Inflammatory macrophage treated with lipopolysaccharide for 4 hours (primary cell): ENCODE measurements around the gene MUSK.
"Not testable (repeated sequence)": the region's sequence is repeated elsewhere in the genome, so short reads cannot be mapped to it uniquely, and the experiment has no call there.

Experiments used
- DNase-seq: peaks from one replicate; pipeline ENCODE4 v3.0.0-alpha.2; 2020

The MUSK gene

DNA sequence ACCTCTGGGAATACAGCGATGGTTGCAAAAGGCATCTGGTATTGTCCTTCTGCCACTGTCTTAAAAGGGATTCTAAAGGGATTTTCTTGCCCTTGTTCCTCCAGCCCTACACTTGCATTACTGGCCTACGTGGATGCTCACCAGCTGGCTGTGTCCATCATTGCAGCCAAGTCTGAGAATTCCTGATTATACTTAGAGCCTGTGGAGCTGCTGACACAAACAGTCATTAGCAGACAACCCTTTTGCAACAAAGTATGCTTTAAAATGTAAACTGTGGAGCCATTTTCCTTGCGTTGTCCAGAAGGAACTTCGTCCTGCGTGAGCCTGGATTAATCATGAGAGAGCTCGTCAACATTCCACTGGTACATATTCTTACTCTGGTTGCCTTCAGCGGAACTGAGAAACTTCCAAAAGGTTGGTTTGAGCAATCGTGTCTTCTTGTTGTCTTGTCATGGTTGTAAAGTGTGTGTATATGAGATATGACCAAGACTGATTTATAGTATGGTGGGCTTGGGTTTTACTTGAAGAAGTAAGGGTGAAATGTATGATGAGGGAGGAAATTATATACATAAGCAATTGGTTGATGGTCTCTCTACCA is at the start of gene MUSK:
Gene MUSK, plus strand, starts transcription at position 222 of the 598 bp plus-strand sequence. Its CDS starts 114 bp downstream, at position 336.
- DNase-seq, result no peak

DNA sequence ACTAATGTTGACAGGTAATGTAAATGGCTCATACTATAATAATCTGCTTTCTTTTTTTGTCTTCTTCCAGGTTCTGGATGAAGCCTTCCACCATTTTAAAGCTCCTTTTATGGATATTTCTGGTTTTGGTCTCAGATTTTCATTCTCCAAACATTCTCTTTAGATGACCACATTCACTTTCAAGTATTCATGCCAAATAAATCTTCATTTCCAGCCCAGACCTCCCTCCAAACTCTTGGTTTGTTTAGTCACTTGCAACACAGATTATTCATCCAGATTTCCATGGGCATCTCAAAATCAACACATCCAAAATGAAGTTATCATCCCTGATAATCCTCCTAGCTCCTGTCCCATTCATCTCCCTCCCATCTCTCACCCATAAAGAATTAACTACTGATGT is 48.8 kb upstream of the MUSK start:
- DNase-seq, result no peak

DNA sequence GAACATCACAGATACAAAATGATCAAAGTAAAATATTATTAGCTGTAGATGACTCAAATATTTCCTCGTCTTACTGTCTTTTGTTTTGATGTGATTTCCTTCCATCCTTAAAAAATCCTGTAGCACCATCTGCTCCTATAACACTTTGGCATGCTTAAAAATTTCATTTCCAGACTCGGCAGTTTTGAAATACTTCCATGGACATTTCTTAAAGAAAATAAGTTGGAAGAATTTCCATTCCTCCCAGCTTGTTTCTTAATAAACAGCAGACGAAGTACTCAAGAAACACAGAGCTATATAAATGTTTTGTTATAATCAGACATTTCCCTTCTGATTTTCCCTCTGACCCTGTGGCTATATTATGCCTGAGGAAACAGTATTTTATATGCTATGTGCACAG is 47.9 kb upstream of the MUSK start:
- DNase-seq, result no peak

DNA sequence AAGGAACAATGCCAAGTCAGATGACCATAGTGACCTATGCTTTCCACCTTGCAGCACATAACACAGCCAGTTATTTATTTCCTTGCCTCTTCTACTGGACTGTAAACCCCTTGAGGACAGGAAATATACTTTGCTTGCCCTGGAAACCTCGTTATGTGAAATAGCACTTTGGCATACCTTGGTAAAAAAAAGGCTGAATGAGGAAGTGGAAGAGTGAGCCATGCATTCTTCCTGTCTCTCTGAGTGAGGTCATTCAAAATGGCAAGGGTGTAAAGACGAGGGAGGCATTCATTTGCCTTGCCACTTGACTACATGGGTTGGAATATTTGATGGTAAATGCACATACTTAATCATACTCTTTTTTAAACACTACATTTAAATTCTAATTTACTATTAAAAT is 46.2 kb upstream of the MUSK start:
- peak; percentile 47 for DNase-seq

DNA sequence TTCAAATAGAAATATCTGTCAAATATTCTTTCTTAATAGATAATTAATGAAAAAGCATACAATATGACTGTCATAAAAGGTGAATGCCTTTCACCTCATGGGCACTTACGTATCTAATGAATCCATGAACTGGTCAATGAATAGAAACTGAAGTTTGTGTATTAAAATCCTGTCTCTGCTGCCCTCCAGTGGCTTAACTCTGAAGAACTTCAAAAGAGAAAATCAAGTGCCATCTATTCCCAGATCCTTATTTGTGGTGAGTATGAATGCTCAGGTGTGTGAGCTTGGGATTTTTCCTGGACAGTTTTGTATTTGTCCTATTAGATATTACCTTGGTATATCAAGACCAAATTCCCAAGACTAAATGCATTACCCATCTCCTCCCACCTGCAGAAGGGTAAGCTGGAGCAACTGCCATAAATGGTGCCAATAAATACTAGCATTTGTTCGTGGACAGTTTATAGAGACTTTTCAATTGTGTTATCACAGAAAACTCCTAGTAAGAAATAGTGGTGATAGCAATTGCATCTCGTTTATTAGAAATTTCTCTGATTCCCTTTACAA is 45.0 kb upstream of the MUSK start:
- DNase-seq, result peak; percentile 65

DNA sequence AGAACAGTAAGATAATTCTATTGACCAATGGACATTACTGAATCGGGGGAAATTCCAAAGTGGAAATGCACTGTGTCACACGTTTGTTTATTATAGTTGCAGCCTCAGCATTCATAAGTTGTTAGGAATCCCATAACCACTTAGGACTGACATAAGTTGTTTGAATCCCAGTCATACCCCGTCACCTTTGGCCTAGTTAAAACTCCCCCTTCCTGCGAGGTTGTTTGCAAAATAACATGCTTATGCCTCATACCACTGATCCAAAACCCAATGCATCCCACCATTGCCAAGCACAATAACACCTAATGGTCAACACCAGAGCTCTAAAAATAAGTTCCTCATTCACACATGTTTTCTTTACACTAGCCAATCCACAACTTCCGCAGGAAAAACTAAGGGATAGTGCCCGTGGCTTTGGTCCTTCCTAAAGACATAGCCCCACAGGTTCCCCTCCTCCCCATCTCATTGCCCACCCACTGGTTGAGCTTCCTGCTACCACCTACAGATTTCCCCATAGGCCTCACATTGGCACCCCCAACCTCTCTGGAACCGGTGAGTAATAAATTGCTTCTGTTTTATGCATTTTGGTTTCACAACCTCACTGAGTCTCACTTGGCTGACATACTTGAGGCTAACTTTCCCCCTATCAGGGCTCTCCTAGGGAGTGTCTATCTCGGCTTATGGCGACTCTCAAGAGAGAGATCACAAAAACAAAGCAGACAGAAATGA is 42.3 kb upstream of the MUSK start:
- peak; percentile 41 for DNase-seq

DNA sequence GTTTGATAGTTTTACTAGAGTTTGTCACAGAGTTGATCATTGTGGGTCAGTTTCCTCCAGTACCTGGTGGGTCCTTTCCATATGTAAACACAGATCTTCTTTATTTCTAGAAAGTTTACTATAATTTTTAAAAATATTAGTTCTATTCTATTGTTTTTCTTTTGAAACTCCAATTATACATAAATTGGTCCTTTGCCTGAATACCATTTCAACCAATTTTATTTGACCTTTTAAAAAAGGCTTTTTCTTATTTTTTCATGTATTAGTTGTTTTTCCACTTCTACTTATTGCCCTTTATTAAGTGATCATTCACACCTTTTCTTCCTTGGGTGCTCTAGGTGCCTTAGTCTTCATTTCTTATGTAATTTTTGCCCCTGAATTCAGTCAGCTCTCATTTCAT is 33.0 kb upstream of the MUSK start:
- no peak for DNase-seq

DNA sequence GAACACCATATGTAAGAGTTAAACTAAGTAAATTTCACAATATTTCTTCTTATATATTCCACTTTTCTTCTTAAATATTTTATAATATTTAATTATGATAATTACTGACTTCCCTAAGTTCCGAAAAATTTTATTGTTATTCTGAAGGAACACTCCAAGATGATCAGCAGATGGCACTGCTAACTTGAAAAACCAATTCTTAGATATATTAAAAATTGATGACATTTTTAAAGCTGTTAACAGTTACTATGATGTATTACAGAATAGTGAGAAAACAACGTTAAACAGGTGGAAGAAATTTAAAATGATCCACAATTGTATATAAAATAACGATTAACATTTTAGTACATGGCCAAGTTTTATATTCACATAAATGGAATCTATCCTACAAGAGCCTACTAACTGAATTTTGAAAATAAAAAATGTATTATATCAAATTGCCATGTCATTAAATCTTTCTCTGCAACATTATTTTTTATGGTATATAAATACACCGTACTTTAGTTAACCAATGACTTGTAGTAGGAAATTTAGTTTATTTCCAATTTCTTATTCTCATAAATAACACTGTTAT is 30.1 kb upstream of the MUSK start:
- DNase-seq, result peak; percentile 60

DNA sequence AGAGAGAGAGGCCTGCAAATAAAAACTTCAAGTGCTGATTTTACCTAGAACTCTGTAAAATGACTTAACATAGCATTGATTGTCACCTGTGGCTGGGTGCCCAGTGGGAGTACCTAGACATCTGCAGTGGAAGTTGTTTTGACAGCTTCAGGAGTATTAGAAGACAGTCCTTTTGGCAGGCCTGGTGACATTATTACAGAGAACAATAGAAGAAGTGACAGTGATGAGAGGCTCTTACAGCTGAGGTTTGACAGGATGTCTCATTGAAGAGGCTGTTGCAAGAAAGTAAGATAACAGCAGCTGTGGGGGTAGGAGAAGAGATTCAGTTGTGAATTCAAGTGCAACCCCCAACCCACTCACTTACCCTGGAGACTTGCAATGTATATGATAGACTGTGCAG is 27.9 kb upstream of the MUSK start:
- DNase-seq, result no peak

DNA sequence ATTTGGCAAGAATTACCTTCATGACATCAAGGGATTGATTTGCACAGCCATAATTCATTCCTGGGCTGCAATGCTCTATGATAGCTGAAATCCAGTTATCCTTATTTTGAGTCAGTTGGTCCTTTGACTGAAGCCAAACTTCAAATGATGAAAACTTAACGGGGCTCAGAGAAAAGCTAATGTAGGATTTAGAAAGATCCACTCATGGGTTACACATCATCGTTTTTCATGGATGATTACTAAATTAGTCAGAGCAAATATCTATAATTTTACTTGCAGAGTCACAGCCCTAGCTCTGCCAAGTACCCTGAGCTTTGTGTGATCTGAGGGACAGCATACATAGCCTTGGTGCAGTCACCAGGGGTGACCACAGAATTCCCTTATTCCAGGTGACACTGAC is 27.3 kb upstream of the MUSK start:
- no peak for DNase-seq

DNA sequence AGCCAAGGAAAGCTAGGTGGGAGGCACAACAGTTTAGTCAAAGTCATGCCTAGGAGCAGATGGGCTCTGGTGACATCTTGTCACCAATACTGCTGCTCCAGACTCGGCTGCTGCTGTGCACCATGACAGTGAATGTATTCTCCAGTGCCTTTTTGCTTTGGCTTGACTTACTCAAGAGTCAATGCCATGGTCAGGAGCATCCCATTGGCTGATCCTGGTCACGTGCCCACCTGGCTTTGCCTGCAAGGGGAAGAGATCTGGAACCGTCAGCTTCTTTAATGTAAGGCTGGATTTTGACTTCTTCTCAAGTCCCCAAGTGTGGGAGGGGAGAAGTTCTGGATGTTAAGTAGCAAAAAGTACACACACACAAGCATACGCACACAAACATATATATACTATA is 19.9 kb upstream of the MUSK start:
- DNase-seq, result no peak

DNA sequence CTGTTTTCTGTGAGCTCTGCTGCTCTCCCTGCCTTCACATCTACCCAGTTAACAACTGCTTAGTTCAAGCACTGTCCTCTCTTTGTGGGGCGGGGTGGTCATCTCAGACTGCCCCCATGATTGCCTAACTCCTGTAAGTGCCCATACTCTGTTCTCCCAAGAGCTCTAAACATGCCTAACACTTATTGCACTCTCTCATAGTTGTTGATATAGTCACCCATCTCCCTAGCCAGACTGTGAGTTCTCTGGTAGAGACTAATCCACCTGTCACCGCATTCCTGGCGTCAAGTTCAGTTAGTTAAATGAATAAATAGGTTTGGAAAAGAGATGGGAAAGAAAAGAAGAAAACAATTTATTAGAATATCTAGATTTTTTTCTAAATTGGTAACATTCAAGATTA is 18.3 kb upstream of the MUSK start:
- no peak for DNase-seq

DNA sequence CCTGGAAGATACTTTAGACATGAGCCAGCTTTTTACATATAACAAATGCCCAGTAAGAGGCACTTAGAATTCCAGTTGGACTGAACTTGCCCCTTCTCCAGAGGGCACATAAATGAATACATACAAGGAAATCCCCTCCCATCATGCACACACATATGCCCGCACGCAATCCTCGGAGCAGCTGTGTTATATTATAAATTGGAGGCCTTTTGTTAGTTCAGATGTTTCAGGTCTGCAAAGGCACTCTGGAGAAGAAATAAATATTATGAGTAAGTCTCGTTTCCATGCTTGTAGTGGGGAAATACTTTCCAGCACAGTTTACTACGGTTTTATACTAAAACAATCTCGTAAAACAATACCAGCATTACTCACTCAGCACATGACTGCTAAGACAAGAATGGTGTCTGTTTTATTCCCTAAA is 17.6 kb upstream of the MUSK start:
- DNase-seq, result no peak

DNA sequence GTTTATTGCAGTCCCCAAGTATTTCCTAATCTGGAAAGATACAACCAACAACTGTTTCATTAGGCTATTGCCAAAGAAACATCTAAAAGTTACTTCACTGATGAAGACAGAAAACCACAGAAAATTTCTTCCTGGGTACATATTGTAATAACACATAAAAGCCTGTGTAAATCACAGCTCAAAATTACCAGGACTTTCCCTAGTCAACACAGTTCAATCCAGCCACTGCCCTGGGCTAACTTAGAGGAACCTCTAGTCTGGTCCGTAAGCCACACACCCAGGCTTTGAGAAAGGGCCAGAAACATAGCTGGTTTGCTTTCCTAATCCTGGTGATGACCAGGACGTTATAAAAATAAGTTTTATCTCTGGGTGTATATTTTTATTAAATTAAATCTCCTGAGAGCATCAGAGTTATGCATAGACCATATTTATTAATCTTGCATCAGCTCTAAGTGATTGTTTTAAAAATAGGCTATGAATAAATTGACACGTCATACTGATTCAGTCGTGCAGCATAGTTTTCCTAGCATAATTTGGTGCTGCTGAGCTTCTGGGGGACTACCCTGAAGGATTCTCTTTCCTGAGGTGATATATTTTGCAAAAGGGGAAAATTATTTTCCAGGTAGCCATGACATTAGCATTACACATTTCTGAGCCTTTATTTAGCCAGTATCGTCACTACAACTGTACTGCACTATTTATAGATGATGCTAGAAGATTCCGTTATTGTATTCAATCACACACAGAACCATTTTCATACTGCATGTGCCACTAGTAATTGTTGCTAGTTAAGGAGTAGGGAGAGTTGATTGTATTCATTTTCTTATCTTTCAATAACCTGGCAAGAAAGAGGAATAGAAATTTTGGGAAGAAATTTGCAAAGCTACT is 12.6 kb upstream of the MUSK start:
- peak; percentile 89 for DNase-seq

DNA sequence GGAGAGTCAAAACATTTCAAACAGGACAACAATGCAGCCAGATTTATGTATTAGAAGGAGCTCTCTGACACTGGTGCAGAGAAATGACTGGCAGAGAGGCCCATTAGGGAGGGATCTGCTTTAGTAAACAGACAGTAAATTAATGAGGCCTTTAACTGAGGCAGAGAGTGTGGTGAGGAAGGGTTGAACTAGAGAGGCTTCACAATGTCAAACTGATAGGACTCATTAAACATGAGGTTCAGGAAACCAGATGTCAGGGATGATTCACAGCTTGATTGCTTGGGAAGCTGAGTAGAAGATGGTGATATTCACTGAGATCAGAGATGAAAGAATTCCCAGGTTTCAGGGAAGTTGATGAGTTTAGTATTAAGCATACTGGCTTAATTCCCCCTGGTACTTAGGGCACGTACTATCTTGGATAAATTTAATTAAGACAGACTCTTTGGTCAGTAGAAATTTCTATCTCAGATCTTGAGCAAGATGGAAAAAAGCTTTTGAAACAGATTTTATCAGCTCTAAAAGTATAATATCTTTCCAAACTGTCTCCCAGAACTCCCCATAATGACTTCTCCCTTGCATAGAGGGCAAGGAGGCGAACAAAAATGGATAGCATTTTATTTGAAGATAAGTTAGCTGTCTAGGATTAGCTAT is 8.6 kb upstream of the MUSK start:
- DNase-seq, result no peak

DNA sequence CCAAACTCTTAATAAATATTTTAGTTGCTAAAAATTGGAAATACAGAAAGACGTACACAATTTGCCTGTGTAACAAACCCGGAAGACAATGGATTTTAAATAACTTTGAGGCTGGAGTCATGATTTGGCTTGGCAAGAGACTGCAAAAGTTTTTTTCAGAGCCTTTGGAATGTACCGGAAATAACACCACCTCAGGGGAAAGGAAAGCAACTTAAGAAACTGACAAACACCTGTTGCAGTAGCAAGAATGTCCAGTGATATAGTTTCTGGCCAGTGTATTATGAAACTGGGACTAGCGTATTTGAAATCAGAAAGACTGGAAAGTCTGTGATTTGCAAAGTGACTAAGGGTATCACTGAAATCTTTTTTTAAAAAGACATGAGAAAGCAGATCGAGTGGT is 842 bp downstream of the MUSK start:
- DNase-seq, result no peak

DNA sequence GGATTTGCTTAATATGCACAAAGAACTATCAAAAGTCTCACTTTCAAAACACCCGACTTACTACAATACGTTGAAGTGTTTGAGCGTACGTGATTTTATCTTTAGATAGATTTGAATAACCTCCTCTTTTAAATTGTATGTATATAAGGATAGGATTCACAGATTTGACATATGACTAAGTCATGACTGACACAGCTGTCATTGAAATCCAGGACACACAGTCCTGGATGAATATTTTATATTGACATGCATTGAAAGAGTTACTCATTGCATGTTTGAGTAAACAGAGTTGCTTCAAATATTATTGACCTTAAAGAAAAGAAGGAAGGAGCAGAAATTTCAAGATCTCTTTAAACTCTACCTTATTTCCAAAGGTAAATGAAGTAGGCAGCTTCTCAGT is 3.3 kb downstream of the MUSK start:
- DNase-seq, result no peak

DNA sequence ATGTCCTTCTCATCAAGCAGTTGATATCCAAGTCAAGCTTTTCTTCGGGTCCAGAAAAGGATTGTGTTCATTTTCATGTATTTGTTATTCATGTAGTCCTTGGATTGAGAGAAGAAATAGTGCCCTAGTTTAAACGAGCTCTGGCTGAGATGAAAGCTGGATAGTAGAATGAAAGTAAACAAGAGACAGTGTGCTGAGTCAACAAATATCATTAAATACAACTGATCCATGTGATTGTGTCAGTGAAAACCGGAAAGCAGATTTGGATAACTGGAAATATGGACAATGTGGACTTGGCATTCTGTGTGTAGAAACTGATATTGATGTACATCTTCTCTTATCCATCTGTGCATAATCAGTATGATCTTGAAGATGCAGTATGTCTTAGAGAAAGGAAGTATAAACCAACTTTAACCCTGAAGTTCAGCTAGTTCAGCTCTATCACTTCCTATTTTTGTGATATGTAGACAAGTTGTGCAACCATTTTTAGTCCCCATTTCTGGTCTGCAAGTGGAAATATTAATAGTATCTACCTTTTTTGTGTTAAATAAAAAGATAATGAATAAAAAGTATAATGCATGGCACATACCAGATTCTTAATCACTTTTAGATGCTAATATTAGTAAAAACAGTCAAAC is 4.4 kb downstream of the MUSK start:
- peak; percentile 54 for DNase-seq

DNA sequence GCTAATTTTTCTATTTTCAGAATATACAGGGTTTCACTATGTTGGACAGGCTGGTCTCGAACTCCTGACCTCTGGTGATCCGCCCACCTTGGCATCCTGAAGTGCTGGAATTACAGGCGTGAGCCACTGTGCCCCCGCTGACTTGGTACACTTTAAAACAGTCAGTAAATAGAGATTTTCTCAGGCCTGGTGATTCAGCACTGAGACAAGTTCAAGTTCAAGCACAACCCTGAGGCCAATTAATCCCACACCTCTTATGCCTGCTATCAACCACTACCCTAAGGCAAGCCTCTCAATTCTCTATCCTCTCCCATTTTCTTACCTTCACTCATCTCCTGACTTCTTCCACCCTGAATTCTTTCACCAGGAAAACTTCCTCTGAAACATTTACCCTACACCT is 18.9 kb downstream of the MUSK start:
- no peak for DNase-seq

DNA sequence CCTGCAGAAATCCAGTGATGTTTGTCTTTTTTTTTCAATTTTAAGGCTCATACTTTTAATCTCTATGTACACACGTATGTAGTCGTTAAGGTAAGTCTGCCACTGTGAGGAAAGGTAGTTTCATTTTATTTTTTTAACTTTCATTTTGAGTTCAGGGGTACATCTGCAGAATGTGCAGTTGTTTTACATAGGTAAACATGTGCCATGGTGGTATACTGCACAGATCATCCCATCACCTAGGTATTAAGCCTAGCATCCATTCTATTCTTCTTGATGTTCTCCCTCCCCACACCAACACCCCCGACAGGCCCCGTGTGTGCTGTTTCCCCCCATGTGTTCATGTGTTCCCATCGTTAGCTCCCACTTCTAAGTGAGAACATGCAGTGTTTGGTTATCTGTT is 19.7 kb downstream of the MUSK start:
- DNase-seq, result no peak

DNA sequence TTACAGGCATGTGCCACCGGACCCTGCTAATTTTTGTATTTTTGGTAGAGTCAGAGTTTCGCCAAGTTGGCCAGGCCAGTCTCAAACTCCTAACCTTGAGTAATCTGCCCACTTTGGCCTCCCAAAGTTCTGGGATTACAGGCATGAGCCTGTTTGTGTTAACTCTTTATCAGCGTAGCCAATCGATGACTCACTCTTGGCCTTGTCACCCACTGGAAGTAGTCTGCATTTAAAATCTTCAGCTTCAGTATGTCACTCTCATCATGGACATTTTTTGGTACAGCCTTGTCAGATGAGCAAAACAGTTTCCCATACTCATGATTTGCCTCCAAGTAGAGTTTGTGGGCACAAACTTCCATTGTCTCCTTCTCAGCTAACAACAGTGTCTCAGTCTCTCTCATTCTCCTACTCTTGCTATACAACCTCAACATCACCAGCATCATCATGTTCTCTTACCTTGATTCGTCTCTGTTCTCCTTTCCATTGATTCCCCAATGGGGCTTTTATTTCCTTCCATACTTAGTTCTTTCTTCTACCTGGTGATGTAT is 22.5 kb downstream of the MUSK start:
- no peak for DNase-seq

DNA sequence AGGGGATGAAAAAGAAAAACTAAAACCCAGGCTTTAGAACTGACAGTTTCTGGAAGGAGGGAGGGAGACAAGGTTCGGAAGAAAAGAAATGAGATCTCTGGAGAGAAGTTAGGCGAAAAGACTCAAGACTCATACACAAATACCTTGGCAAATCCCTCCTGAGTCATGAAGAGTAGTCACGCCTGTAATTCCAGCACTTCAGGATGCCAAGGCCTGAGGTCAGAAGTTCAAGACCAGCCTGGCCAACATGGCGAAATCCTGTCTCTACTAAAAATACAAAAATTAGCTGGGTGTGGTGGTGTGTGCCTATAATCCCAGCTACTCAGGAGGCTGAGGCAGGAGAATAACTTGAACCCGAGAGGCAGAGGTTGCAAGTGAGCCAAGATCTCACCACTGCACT is 27.3 kb downstream of the MUSK start:
- DNase-seq, result not testable (repeated sequence)
